ENCODE measurements around the gene TDRD9. TPM values are rescaled to one million over a fixed set of nuclear protein-coding genes. Genes with fewer than 3 reads are reported as not detected.

The TDRD9 gene
- total and polyA plus RNA-seq, 8 donors: 0.67 to 28.6 (median 2.5) TPM

DNA sequence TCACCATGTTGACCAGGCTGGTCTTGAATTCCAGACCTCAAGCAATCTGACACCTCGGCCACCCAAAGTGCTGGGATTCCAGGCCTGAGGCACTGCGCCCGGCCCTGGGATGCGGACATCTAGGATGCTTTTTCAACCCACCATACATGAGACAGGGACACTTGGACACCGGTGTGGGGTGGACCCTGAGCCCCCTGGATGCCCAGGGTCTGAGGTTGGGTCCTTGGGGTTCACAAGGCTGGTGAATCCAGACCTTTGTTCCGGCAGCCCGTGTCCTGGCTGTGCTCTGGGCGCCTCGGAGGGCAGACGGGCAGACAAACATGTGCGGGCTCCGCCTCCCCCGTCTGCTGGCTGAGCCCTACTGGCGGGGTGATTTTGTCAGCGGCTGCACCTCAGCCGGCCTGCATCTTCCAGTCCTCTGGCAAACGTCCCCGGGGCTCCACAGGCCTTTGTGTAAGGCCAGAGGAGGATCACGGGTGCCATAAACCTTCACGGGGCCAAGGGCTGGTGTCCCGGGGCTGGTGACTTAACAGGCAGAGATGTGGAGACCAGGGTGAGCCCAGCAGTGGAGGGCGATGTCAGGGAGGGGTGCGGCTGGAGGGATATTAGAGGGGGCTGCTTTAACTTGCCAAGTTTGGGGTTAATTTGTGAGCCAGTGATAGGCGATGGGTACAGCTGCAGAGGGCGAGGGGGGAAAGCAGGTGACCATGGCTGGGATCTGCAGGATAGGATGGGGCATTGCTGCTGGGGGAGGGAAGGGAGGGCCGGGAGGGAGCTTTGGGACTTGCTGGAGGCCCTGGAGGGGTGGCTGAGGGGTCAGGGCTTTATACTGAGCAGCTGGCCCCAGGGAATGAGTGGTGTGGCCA lies 163.0 kb downstream of the TDRD9 start:
- WGBS, 2 donors: 55 to 68% methylated on average over 25 to 26 of the region's 26 CpGs
- Histone ChIP-seq H3K27me3 (peaks cover 0 to 3% (median 0%) of the 10 kb centered on the region in 4 donors), H3K4me3 (no peak overlapping the region), H3K4me1 (no peaks in the 10 kb centered on the region), H3K36me3 (no peaks in the 10 kb centered on the region), H3K27ac (no peak overlapping the region), H3K9me3 (no peaks in the 10 kb centered on the region)
- ATAC-seq (no peak), DNase-seq (peak in 1 of 6 donors; percentile 22), FAIRE-seq (no peak)
- intact Hi-C loops (cut with DNase I): loop anchor here in 1 of 3 donors (5.0 kb wide), 1 partner anchor 41 kb away; no protein-coding TSS in a partner anchor
- TF ChIP-seq, protein P1, sequence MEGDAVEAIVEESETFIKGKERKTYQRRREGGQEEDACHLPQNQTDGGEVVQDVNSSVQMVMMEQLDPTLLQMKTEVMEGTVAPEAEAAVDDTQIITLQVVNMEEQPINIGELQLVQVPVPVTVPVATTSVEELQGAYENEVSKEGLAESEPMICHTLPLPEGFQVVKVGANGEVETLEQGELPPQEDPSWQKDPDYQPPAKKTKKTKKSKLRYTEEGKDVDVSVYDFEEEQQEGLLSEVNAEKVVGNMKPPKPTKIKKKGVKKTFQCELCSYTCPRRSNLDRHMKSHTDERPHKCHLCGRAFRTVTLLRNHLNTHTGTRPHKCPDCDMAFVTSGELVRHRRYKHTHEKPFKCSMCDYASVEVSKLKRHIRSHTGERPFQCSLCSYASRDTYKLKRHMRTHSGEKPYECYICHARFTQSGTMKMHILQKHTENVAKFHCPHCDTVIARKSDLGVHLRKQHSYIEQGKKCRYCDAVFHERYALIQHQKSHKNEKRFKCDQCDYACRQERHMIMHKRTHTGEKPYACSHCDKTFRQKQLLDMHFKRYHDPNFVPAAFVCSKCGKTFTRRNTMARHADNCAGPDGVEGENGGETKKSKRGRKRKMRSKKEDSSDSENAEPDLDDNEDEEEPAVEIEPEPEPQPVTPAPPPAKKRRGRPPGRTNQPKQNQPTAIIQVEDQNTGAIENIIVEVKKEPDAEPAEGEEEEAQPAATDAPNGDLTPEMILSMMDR (IDR thresholded peaks at IDR 0.05): no peak

DNA sequence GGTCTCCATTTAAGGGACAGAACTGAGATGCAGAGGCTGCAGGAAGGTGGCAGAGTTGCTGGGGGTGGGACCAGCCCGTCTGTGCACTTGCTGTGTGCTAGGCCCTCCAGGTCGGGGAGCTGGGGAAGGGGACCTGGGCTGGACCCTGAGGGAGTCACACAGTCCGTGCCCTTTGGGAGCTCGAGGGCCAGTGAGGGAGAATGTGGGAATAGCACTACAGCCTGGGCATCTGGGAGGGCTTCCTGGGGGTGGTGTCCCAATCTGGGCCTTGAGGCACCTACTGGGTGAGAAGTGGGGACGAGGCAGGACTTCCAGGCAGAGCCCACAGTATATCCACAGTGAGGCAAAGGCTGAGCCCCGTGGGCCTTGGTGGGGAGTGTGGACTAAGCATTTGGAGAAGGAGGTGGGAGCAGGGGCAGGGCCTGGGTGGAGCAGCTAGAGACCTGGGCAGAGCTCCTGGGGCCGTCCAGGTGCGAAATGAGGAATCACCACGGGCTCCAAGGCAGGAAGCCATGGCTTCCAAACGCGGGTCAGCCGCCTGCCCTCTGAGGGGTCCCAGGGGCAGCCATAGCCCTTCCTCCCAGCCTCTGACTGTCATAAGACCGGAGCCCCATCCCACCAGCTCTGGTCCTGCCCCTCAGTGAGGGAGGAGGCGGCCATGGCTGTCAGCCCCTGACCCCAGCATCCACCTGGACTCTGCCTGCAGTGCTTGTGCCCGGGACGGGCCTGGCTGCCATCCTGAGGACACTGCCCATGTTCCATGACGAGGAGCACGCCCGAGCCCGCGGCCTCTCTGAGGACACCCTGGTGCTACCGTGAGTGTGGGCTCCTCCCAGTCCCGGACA lies 163.9 kb downstream of the TDRD9 start:
- DNase-seq (peak in 3 of 6 donors; percentile 36 to 76 (median 54)), FAIRE-seq (no peak), ATAC-seq (no peak)
- no peaks in the 10 kb centered on the region for H3K36me3 ChIP-seq
- no peak overlapping the region for H3K27ac ChIP-seq
- TF ChIP-seq, protein P1 (IDR thresholded peaks at IDR 0.05): no peak
- no peaks in the 10 kb centered on the region for H3K9me3 ChIP-seq
- WGBS, 2 donors: 73 to 80% methylated on average over 21 to 23 of the region's 23 CpGs
- peaks cover 0 to 3% (median 0%) of the 10 kb centered on the region in 4 donors for H3K27me3 ChIP-seq
- intact Hi-C loops (cut with DNase I): loop anchor here in 1 of 3 donors (5.0 kb wide), 1 partner anchor 40 kb away; no protein-coding TSS in a partner anchor
- H3K4me1 ChIP-seq: no peaks in the 10 kb centered on the region
- no peak overlapping the region for H3K4me3 ChIP-seq

DNA sequence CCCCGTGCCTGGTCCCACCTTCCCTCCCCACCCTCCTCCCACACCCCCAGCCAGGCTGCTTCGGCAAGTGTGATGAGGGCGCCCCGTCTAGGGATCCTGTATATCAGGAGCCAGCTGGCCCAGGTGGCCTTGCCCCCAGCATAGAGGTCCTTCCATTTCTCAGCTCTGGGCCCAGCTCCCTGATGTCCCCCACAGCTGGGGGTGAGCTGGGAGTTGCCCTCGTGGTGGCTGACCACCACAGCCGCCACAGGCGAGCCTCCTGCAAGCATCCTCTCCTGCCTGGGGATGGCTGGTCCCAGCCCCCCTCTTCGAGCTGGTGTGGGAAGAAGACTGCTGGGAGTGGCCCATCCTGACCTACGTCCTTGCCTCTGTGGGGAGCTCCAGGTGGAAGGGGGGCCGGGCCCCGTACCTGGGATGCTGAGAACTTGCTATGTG lies 164.7 kb downstream of the TDRD9 start:
- Histone ChIP-seq H3K27ac (no peak overlapping the region), H3K4me3 (no peak overlapping the region), H3K9me3 (no peaks in the 10 kb centered on the region), H3K36me3 (no peaks in the 10 kb centered on the region), H3K27me3 (peaks cover 0 to 3% (median 0%) of the 10 kb centered on the region in 4 donors), H3K4me1 (no peaks in the 10 kb centered on the region)
- DNase-seq (peak in 2 of 6 donors; percentile 20 to 53), ATAC-seq (no peak), FAIRE-seq (no peak)
- WGBS, 2 donors: 56 to 69% methylated on average over 8 to 11 of the region's 11 CpGs
- TF ChIP-seq, protein P1 (IDR thresholded peaks at IDR 0.05): no peak
- intact Hi-C loops (cut with DNase I): loop anchor here in 1 of 3 donors (5.0 kb wide), 1 partner anchor 39 kb away; no protein-coding TSS in a partner anchor

DNA sequence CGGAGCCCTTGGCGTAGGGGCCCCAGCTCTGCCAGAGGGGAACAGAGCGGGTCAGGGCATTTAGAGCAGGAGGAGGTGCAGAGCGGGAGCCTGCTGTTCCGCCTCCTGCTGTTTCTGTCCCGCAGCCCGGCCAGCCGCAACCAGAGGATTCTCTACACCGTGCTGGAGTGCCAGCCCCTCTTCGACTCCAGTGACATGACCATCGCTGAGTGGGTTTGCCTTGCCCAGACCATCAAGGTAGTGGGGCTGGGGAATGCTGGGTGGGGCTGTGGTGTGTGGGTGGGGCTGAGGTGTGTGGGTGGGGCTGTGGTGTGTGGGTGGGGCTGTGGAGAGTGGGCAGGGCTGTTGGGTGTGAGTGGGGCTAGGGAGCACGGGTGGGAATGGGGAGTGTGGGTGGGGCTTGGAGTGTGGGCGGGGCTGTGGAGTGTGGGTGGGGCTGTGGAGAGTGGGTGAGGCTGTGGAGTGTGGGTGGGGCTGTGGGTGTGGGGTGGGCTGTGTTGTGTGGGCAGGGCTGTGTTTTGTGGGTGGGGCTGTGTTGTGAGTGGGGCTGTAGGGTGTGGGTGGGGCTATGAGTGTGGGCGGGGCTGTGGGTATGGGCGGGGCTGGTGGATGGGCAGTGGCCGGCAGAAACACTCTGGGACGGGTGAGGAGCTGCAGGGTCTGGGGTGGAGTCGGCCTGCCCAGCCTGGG lies 165.3 kb downstream of the TDRD9 start:
- Histone ChIP-seq H3K36me3 (no peaks in the 10 kb centered on the region), H3K27ac (no peak overlapping the region), H3K4me3 (no peak overlapping the region), H3K9me3 (no peaks in the 10 kb centered on the region), H3K4me1 (no peaks in the 10 kb centered on the region), H3K27me3 (peaks cover 0 to 3% (median 0%) of the 10 kb centered on the region in 4 donors)
- TF ChIP-seq, protein P1 (IDR thresholded peaks at IDR 0.05): no peak
- ATAC-seq (peak in 2 of 4 donors; percentile 13 to 23), DNase-seq (peak in 2 of 6 donors; percentile 29 to 61), FAIRE-seq (no peak)
- intact Hi-C loops (cut with DNase I): loop anchor here in 1 of 3 donors (5.0 kb wide), 1 partner anchor 39 kb away; no protein-coding TSS in a partner anchor
- WGBS, 2 donors: 52 to 61% methylated on average over 13 to 18 of the region's 18 CpGs
